GM19372 (cell line): ENCODE data around the gene C4orf50.
"Not testable (repeated sequence)": the region's sequence is repeated elsewhere in the genome, so short reads cannot be mapped to it uniquely, and the experiment has no call there.

ENCODE experiments used
- ATAC-seq: cut with Tn5 transposase; IDR thresholded peaks from one replicate; pipeline ENCODE4 v1.9.1; 2021; ENCODE audit warnings: mild to moderate bottlenecking, low read depth, moderate library complexity; ENCODE audit not compliant: unreplicated experiment

C4orf50 gene

GRCh38 chr4:5954056-5954760, 64.0 kb downstream of the C4orf50 start:
- no peak for ATAC-seq

DNA sequence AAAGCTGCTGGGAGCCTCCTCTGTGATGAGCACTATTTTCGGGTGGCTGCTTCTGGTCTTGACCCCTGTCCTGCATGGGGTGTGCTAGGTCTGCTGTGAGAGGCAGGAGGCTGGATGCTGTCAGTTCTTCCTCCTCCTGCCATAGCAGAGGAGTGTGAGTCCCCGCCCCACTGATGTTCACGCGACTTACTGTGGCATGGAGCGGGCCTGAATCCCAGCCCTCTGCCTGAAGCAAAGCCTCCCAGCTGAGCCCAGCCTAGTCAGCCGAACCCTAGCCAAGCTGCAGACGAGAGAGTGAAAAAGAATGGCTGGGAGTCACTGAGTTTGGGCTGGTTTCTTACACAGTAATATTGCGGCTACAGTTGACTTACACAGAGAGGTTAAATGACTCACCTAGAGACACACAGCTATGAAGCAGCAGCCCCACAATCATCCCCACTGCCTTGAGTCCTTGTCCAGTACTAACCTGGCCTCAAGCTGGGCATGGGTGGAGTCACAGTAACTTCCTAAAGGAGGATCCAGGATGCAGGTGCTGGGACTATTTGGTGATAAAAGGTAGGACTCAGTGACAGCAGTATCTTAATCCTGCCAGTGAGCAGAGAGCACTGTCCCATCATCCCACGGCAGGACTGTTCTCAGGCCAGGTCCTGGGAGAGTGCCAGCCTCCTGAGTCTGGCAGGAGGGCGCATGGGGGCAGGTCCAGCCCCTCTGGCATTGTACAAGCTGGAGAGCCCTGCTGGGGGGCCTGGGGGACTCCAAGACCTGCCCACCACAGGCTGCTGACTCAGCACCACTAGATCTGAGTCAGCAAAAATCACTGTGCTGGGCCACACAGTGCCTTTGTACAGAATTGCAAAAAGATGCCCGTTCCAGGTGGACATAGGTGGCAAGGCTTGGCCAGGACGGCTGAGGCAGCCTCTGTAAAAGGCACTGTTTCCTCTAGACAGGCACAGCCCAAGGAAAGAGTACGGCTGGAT, 65.0 kb downstream of the C4orf50 start:
- ATAC-seq: no peak

DNA sequence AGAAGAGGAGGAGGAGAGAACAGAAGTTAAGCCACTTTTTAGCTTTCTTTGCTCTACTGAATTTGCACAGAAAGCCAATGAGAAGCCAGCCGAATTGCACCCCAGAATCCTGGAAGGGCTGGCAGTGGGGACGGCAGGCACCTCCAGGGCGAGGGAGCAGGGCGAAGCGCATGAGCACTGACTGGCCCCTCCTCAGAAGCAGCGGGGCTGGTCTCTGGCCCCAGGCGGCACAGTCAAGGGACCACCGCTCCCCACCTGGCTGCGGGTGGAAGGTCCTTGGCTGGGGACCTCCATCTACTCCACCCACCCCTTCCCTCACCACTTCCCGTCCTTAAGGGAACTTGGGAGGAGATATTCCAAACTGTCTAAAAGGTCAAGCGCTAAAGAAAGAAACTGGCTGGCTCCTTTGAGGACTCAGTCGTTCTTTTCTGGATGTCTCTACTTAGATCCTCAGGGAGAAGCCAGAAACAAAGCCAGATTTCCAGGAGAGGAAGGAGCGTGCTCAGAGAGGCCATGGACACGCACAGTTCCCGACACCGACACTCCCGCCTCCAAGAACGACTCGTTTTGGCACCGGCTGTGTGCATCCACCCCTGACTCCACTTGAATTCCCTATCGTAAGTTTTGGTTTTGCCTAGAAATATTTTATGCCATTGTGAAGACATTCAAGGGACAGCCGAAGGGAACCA, 65.8 kb downstream of the C4orf50 start:
- ATAC-seq: no peak

- not testable (repeated sequence) for ATAC-seq
These were observed 71.6 kb downstream of the C4orf50 start for GRCh38 chr4:5946653-5947052.

DNA sequence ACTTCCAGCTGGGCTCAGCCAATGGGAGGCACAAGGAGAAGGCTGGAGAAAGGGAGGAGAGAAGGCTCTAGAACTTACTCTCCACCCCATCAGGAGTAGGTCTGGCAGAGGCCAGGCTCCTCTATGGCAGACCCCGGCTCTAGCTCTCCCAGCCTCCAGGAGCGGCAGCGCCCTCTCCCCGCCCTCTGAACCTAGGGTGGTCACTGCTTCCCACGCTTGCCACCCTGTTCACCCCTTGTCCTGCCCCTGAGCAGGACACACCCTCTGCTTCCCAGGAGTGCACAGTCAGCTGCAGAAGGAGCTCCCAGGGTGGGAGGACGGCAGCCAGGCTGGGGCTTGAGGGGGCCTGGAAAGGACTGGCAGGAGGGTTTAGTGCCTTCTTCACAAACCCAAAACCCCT, 72.3 kb downstream of the C4orf50 start:
- ATAC-seq: no peak

GRCh38 chr4:5945171-5945570, 73.1 kb downstream of the C4orf50 start:
- no peak for ATAC-seq

DNA sequence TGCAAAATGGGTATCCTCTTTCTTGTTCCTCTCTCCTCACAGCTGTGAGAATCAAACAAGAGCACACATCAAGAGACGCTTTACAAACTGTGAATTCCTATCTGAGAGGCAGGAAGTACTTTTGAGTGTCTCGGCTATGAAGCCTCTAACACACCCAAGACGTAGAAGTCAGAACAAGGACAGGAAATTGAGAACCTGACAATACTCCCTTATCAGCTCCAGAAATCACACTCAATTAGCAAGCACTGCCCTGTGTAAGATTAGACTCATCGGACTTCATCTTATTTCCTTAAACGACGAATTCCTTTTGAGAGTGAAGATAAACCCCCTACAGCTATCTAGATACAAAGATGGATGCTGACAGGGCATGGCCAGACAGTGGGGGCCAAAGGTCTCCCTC, 74.7 kb downstream of the C4orf50 start:
- ATAC-seq: no peak

- no peak for ATAC-seq
These were observed 75.3 kb downstream of the C4orf50 start for GRCh38 chr4:5942947-5943346.

- no peak for ATAC-seq
These were observed 76.6 kb downstream of the C4orf50 start for GRCh38 chr4:5941601-5942000.

GRCh38 chr4:5940470-5941203, 77.6 kb downstream of the C4orf50 start:
- no peak for ATAC-seq

- no peak for ATAC-seq
These were observed 84.0 kb downstream of the C4orf50 start for GRCh38 chr4:5933996-5934831.

DNA sequence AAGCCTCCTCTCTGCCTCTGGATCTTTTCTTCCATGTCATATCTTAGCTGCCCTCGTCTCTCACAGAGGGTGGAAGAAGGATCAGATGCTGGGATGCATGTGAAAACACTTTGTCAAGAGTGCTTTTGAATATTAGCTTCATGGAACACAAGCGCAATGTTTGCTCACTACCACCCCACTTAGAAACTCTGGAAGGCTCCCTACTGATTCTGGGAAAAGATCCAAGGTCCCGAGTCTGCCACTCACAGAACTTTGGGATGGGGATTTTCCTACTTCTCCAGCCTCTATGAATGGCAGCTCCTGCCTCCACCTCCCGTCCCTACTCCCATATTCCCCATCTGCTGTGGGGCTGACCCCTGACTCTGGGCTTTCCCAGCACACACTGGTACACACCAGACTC, 85.1 kb downstream of the C4orf50 start:
- ATAC-seq: no peak

DNA sequence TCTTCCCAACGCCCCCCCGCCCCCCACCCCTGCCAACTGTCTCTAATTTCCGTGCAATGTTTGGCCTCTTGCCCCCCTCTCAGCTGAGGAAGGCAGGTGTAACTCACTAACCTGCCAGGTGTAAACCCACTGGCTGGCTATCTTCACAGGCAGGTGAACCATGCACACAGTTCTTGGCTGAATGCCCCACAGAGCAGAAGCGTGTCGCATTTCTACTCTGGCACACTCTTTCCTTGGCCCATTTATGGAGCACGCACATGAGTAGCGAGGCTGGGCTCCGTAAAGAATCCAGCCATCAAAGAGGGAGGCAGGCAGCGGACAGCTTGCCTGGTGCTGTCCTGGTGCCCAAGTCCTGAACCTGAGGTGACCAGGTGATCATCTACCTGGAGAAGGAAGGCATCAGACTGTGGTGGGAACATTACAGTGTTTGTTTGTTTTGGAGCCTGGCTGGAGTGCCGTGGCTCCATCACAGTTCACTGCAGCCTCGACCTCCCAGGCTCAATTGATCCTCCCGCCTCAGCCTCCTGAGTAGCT, 86.1 kb downstream of the C4orf50 start:
- no peak for ATAC-seq

- no peak for ATAC-seq
These were observed 86.7 kb downstream of the C4orf50 start for GRCh38 chr4:5931526-5931925.

- ATAC-seq: no peak
These were observed 87.4 kb downstream of the C4orf50 start for GRCh38 chr4:5930876-5931275.

DNA sequence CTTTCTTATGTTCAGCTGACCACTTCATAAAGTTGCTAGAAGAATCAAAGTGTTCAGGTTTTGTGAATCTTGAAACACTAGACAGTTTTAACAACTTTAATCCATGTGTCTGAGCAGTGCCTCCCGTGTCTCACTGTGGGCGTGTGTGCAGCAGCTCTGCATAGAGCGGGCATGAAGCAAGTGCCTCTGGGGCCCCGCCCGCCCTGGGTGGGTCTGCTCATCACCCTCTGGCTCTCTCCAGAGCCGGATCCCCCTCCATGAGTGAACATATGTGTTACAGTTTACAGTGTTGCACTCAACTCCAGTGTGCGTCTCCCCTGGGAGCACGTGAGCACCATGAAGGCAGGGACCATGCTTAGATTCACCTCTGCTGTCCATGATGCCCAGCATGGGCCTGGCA, 87.8 kb downstream of the C4orf50 start:
- ATAC-seq: no peak

- no peak for ATAC-seq
These were observed 89.3 kb downstream of the C4orf50 start for GRCh38 chr4:5928844-5929420.

- no peak for ATAC-seq
These were observed 90.0 kb downstream of the C4orf50 start for GRCh38 chr4:5928274-5928673.

DNA sequence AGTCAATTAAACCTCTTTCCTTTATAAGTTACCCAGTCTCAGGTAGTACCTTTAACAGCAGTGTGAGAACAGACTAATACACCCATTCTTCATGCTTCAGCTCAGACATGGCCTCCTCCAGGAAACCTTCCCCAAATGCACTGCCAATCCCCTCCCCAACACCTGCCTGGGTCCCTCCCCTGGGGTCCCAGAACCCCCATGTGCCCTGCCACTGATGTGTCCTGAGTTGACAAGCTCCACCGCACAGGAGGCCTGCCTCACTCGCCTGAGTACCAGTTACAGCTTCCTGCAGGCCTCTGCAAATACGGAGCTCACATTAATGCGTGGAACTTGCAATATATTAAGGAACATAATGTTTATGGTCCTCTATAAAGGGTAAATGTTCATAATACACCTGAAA, 90.5 kb downstream of the C4orf50 start:
- no peak for ATAC-seq
